K562 (cell line): ENCODE results near the gene PARP1. TPM values are rescaled to one million over a fixed set of nuclear protein-coding genes. Genes with fewer than 3 reads are reported as not detected.

Experiments
- ARID4B ChIP-seq: sonication (generic); formaldehyde crosslinking; IDR thresholded peaks from 2 replicates; pipeline ENCODE4 v1.8.0; 2022; ENCODE audit warnings: mild to moderate bottlenecking, missing genetic modification reagents
- CBFA2T2 ChIP-seq: fragments of 450-650 bp; conservative IDR thresholded peaks from 2 replicates; pipeline ENCODE4 v1.6.1; 2017; ENCODE audit warnings: mild to moderate bottlenecking
- CEBPB ChIP-seq: fragments of 450-650 bp; IDR thresholded peaks from 2 replicates; pipeline ENCODE4 v1.6.1; 2016; ENCODE audit warnings: missing genetic modification characterization, missing compliant biosample characterization
- CHCHD3 ChIP-seq: fragments of 250-450 bp; sonication (Bioruptor Pico); IDR thresholded peaks from 2 replicates; pipeline ENCODE4 v2.1.2; 2022; ENCODE audit warnings: mild to moderate bottlenecking
- ETV5 ChIP-seq: sonication (generic); formaldehyde crosslinking; IDR thresholded peaks from 2 replicates; pipeline ENCODE4 v1.4.0; 2020; ENCODE audit warnings: low read depth, mild to moderate bottlenecking, missing genetic modification reagents
- IFI16 ChIP-seq: fragments of 250-450 bp; sonication (Bioruptor Pico); IDR thresholded peaks from 2 replicates; pipeline ENCODE4 v2.1.2; 2022; ENCODE audit warnings: mild to moderate bottlenecking, inconsistent platforms
- KDM4B ChIP-seq, 2 experiments: fragments of 450-650 bp in 1 of 2; sonication (generic) in 1 of 2; IDR thresholded peaks; 2 replicates each; pipeline ENCODE4 v1.6.1; 2016 to 2017; ENCODE audit warnings: borderline replicate concordance in 2 of 2, antibody characterized with exemption in 1 of 2, low read depth in 1 of 2, mild to moderate bottlenecking in 1 of 2
- KLF16 ChIP-seq: IDR thresholded peaks from 2 replicates; pipeline ENCODE4 v1.6.1; 2016; ENCODE audit warnings: antibody characterized with exemption
- MAFK ChIP-seq: IDR thresholded peaks from 2 replicates; pipeline ENCODE4 v1.6.1; 2011; ENCODE audit warnings: low read length, improper control_type of control experiment
- MCM5 ChIP-seq: fragments of 450-650 bp; IDR thresholded peaks from 2 replicates; pipeline ENCODE4 v1.6.1; 2016; ENCODE audit warnings: low read depth
- NCOA4 ChIP-seq: fragments of 450-650 bp; IDR thresholded peaks from 2 replicates; pipeline ENCODE4 v1.6.1; 2018; ENCODE audit warnings: mild to moderate bottlenecking; ENCODE audit not compliant: partially characterized antibody
- RHOXF2B ChIP-seq: fragments of 250-450 bp; sonication (Bioruptor Pico); conservative IDR thresholded peaks from 2 replicates; pipeline ENCODE4 v1.5.1; 2021
- SMAD3 ChIP-seq: fragments of 450-650 bp; formaldehyde crosslinking; conservative IDR thresholded peaks from 2 replicates; pipeline ENCODE4 v1.4.0; 2020; ENCODE audit warnings: mild to moderate bottlenecking
- SREBF2 ChIP-seq: sonication (generic); formaldehyde crosslinking; IDR thresholded peaks from 2 replicates; pipeline ENCODE4 v1.4.0; 2020; ENCODE audit warnings: mild to moderate bottlenecking, missing genetic modification reagents
- XRCC3 ChIP-seq: fragments of 450-650 bp; IDR thresholded peaks from 2 replicates; pipeline ENCODE4 v1.6.1; 2017; ENCODE audit warnings: mild to moderate bottlenecking, moderate library complexity
- ZKSCAN3 ChIP-seq: fragments of 250-450 bp; sonication (Bioruptor Pico); IDR thresholded peaks from 2 replicates; pipeline ENCODE4 v1.4.0; 2020
- ZNF75A ChIP-seq: fragments of 450-650 bp; formaldehyde crosslinking; IDR thresholded peaks from 2 replicates; pipeline ENCODE4 v1.4.0; 2020; ENCODE audit warnings: mild to moderate bottlenecking
- ZNF79 ChIP-seq: fragments of 250-450 bp; sonication (Bioruptor Pico); IDR thresholded peaks from 2 replicates; pipeline ENCODE4 v1.4.0; 2020; ENCODE audit warnings: low read depth, mild to moderate bottlenecking, moderate library complexity
- polyA plus RNA-seq, 8 experiments: library from polyadenylated mRNA; depleted of rRNA in 4 of 8; stranded (reverse) in 5 of 8; unstranded in 3 of 8; fragments of >200 nt; fragmentation: Nextera tagmentation in 2 of 8; fragmentation: Illumina TruSeq in 1 of 8; extraction: Ambion mirVana in 2 of 8; extraction: Trizol in 1 of 8; gene quantifications; 2 replicates each; pipeline versions ENCODE4 v1.2.1 to v1.2.3, GENCODE V29; 2011 to 2014; ENCODE audit warnings: inconsistent platforms in 1 of 8, missing spikeins in 1 of 8
- total RNA-seq, 7 experiments: library from RNA; depleted of rRNA in 6 of 7; stranded (reverse); fragments of >200 nt in 6 of 7; fragmentation: Illumina TruSeq in 2 of 7; extraction: Trizol in 2 of 7; gene quantifications; 2 replicates each; pipeline versions ENCODE4 v1.2.1 to v1.2.3, GENCODE V29; 2011 to 2021; ENCODE audit warnings: low replicate concordance in 1 of 7

The PARP1 gene
- total and polyA plus RNA-seq, 9 of the 15 experiments (the other 6 are each of a cell fraction or from before 2014, with no cell fraction given), result 121 to 306 (median 250) TPM

DNA sequence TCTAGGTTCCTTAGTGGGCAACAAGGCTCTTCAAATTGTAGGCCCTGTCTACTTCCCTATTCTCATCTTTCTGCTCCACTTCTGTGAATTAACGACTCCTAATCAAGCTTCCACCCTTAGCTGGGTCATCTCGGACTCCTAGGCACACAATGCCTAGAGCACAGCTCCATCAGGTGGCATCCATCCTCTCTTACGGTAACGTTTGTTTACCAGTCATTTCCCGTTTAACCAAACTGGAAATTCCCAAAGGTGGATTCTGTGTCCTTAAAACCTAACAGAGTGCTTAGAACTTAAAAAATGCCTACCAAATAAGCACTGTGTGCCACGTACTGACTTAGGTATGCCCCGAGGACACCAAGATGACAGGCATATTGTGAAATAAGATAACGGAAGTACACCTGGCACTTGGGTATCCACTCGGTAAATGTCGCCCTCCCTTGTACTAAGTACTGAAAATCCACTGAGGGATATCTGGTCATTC, 1.5 kb downstream of the PARP1 start (continued):
- 0 out of 2 replicates have a peak, but pooled peaks have one; percentile 22 for TF ChIP-seq ARID4B (CRISPR knock-in tag)
- TF ChIP-seq CHCHD3 (CRISPR knock-in tag), result no peak
- no peak for TF ChIP-seq IFI16 (CRISPR knock-in tag)
- no peak for TF ChIP-seq KDM4B (IDR thresholded peaks at IDR 0.05; ENCODE audit: borderline replicate concordance in 2 of 2, low read depth in 1 of 2)
- TF ChIP-seq ETV5, result no peak
- TF ChIP-seq ZKSCAN3 (CRISPR knock-in tag), result no peak
- no peak for TF ChIP-seq MCM5
- TF ChIP-seq MAFK, result no peak
- TF ChIP-seq SMAD3 (CRISPR knock-in tag), result no peak
- TF ChIP-seq NCOA4, result no peak
- TF ChIP-seq XRCC3, result no peak
- TF ChIP-seq SREBF2 (CRISPR knock-in tag), result no peak
- no peak for TF ChIP-seq CBFA2T2
- TF ChIP-seq ZNF75A (CRISPR knock-in tag), result no peak
- TF ChIP-seq KLF16, result no peak
- TF ChIP-seq ZNF79 (CRISPR knock-in tag), result no peak
- no peak for TF ChIP-seq RHOXF2B (CRISPR knock-in tag)
- TF ChIP-seq CEBPB (tag), result peak; percentile 87
